Activated CD4-positive, alpha-beta T cell treated with anti-CD3 and anti-CD28 coated beads, Interleukin-2, Interleukin-6, amounts not matched to agents 100 ng/mL and 50 ng/mL, durations not matched to agents 16 hours and 8 hours (primary cell): ENCODE results near the gene NAV2.

ENCODE experiments used
- DNase-seq: peaks from one replicate; pipeline ENCODE4 v3.0.0-alpha.2; 2020

Gene NAV2

DNA sequence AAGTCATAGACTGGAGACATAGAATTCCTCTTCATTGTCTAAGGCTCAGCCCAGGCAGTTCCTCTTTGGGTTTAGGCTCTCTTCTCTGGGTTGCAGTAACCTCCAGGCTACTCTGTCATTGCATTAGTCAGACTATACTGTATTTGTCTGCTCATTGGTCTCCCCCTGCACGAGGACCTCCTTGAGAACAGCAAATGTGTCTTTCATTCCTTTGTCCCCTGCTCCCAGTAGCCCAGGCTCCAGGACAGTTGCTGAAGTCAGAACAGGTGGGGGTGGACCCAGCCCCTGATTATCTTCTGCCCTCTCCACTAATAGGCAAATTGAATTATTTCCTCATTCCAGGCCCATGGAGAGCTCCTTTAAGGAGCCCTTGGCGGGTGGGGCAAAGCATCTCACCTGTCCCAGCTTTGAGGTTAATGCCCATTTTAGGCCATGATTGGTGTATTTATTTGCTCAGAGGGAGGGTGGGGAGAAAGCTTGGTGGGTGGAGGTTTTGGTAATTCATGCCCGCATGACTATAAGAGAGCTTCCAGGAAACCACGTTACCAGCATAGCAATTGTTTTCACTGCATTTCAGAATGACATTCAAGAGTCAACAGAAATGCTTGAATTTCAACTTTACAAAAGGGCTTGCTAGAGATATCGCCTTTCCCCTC, 40.9 kb downstream of the NAV2 start:
- DNase-seq: no peak

DNA sequence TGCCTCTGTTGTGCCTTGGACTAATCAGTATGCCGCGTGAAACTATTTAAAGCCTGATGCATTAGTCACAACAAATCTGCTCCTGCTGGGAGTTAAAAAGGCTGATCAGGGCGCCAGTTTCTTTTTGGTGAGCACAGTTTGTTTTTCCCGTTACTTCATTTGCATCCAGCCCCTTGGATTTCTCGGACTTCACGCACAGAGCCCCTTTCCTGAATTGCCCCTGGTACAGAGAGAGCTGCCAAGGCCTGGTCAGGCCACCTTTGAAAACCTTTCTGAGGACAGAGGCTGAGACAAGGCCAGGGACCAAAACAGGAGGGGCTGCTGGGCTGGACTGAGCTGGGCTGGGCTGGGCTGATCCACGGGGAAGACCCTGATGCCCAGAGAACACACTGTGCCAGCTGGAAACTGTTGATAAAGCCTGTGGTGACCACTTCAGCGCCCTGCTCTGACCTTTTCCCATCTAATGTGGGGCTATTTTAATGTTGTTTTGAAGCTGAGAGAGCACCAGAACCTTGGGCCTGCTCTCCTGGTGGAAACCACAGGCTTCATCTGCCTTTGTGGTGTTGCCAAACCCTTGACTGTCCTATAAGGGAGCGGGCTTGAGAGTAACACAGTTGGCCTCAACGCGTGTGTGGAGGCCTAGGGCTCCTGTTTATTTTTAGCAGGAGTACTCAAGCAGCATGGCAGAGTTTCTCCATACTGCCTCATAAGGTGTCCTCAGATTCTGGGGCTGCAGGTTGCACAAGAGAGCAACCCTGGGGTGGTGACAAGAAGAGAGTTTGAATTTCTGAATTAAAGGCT, 44.2 kb downstream of the NAV2 start:
- no peak for DNase-seq

DNA sequence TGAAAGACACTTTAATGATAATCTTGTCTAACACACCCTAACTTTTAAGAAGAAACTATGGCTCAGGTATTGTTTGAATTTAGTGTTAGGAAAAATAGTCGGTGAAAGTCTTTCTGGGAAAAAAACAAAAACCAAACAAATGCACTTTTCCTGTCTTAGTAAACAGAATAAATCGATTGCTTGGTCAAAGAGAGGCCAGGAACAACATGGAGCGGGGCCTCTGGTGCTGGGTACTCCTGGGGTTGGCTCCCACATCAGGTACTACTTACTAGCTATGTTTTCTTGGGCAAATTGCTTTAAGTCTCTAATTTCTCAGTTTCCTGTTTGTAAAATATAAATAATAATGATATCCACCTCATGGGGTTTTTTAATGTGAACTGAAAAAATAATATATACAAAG, 46.8 kb downstream of the NAV2 start:
- no peak for DNase-seq

DNA sequence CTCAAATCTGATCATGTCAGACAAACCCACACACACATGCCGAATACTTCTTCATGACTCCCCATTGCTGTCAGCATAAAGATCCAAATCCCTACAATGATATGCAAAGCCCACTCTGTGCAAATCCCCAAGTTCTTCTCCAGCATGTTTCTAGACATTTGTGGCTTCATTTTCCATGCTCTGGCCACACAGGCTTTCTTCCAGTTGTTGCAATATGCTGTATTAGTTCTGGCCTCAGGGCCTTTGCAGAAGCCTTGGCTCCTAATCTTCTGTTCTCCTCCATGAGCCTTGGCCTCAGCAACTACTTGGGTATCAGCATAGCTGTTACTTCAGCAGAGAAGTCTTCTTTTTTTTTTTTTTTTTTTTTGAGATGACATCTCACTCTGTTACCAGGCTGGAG, 49.6 kb downstream of the NAV2 start:
- DNase-seq: no peak

DNA sequence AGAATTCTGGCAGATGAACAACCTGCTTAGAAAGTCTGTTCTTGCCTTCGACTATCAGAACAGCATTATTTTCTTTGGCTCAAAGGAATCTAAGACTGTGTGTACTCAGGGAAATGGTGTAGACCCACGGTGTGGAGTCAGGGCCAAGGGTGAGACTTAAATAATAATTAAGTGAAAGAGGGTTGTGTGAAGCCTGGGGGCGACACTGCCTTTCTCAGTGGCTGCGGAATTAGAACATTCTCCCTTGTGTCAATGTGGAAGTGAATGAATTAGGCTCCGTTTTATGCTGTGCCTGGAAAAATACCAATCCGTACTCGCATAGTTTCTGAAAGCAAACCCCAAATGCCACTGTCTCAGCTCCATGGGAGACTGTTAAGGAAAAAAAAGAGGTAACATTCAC, 50.7 kb downstream of the NAV2 start:
- DNase-seq: no peak

DNA sequence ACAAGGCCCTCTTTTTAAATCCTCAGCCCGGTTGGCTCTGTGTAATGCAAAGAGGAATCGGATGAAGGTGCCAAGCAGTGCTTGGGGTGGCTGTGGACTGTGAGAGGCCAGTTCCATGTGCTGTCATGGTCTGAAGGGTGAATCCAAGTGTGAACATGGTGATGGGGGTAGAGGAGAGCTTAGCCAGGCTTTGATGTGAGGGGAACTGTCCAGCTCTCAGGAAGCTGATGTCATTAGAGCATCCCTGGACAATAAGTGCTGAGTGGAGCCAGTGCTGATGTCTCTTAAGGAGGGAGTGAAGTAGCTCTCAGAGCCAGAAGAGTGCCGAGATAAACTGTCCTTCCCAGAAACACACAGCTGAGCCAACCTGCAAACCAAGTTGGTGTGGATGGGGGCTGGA, 53.6 kb downstream of the NAV2 start:
- no peak for DNase-seq

DNA sequence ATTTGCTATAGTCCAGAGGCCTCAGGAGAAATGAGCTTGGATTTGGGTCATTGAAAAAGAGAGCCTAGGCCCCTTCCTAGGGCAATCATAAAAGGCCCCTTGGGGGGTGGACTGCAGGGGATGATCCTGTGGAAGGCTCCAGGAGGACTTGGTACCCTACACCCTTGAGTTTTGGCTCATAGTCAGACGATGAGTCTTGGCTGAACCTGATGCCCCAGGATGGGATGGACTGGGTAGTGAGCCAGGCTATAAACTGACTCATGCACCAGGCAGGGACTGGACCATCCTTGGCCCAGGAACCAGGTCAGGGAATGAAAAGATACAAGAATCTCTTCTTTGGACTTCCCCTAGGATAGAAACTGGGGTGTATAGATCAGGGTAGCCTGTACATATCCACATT, 54.2 kb downstream of the NAV2 start:
- DNase-seq: no peak

DNA sequence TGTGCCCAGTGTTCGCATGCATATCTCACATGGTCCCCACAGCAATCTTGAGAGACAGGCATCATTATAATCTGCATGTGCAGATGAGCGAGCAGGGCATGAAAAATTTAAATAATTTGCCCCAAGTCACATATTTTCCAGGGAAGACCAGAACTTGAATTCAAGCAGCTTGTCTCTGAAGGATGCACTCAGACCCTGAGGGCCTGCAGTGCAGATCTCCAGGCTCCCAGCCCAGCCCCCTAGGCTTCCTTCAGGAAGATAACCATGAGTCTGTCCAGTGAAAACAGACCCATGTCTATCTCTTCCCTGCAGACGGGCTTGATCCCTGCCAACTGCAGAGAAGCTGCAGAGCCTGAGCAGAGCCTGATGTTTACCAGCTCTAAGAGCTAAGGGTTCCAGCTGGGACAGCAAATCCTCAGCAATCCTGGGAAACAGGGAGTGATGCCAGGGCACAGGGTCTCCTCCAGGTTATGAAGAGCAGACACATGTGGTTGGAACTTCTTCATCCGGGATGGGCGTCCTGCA, 55.1 kb downstream of the NAV2 start:
- no peak for DNase-seq

DNA sequence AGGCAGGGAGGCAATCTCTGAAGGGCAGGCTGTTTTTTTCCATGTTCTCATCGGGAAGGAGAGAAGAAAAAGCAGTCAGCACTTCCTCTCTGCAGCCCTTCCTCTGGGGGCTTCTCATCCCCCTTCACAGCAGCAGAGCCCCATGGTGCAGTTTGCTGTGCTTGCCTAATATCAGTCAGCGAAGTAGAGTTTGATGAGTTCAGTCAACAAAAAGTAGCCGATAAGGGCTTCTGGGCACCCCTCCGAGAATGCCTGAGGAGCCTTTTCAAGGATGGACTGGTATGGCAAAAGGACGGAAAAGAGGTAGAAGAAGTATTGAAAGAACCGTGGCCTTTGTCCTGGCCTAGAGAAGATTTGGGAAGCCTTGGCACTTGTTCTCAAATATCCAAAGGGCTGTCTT, 55.6 kb downstream of the NAV2 start:
- no peak for DNase-seq

DNA sequence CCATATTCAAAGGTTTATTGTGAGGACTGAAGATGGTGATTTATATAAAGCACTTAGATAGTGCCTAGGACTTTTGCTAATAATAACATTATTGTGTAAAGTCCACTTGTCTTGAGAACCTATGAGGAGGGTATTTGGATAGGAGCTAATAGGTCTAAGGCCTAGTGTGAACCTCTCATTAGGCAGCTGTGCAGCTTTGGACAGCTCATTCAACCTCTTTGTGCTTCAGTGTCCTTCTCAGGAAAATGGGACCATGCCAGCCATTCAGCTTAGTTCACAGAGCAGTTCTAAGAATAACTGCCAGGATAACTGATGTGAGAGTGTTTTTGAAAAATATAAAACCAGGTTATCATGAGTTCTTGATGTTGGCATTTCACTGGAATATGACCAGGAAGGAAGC, 56.2 kb downstream of the NAV2 start:
- no peak for DNase-seq

DNA sequence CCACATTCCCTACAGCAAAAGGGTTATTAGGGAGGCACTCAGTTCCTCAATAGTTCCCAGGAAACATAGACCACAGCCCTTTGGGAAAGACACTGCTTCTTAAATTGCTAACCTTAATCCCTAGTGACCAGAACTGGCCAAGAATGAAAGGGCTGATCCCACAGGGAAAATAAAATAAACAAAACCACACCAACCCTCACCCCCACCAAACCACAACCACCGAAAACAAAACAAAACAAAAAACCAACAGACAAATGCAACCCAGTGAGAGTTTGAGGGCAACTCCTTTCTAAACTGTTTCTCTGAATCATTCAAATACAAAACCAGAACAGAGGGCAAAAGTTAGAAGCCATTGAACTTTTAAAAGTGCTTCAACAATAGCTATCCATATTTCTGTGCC, 57.2 kb downstream of the NAV2 start:
- peak; percentile 8 for DNase-seq

DNA sequence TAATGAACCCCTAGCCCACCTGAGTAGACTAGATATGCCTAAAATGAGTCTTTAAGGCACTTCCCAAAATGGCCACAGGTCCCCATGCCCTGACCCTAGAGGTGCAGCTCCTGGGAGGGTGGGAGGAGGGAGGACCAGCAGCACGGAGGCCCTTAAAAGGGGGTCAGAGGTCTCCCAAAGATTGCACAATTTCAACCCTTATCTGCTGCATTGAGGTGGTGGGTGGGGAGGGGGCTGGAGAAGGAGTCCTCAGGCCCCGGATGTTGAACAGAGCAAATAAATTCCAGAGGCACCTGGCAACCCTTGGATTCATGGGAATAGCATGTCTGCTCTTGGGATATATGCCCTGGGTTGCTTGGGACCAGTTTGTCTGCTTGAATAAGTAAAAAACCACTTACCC, 57.6 kb downstream of the NAV2 start:
- no peak for DNase-seq

DNA sequence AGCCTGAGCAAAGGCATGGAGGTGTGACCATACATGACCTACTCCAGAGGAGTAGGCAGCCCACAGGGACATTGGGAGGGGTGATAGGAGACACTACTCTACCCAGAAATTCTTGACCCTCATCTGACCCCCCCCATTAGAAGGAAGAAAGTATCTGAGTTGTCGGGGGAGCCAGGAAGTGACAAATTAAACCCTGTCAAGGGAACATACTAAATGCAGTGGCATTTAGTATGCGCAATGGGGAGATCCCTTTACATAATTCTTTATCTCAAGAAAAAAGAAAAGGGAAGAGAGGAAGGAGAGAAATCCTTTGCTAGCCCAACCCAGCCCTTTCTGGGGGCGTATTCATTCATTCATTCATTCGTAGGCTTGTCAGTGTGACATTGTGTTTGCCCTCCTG, 58.8 kb downstream of the NAV2 start:
- DNase-seq: no peak

DNA sequence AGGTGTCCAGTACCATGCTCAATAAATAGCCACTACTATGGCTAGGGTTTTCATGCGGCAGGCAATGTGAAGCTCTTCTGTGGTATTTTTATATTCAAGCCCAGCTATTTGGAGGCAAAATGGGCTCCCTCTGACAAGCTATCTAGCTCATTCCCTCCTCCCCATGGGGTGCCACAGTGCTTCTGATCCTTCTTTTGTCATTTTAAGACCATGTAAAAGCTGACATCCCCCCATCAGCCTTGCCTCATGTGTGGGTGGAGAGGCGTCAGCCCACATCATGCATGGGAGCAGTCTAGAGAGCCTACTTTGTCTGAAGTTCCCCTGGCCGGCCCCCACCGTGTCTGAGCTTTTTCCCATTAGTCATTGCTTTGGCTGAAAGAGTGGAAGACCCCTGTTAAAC, 59.8 kb downstream of the NAV2 start:
- no peak for DNase-seq

DNA sequence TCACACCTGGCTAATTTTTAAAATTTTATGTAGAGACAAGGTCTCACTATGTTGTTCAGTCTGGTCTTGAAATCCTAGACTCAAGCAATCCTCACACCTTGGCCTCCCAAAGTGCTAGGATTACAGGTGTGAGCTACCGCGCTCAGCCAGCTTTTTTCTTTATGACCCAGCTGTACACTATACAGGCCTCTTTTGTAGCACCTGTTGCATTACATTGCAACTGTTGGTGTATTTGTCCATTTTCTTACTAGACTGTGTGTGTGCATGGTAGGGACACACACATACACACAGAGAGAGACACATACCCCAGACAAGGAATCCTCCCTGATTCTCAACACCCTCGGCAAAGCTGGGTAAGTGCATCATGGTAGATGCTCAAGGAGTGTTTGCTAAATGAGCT, 61.7 kb downstream of the NAV2 start:
- DNase-seq: no peak

DNA sequence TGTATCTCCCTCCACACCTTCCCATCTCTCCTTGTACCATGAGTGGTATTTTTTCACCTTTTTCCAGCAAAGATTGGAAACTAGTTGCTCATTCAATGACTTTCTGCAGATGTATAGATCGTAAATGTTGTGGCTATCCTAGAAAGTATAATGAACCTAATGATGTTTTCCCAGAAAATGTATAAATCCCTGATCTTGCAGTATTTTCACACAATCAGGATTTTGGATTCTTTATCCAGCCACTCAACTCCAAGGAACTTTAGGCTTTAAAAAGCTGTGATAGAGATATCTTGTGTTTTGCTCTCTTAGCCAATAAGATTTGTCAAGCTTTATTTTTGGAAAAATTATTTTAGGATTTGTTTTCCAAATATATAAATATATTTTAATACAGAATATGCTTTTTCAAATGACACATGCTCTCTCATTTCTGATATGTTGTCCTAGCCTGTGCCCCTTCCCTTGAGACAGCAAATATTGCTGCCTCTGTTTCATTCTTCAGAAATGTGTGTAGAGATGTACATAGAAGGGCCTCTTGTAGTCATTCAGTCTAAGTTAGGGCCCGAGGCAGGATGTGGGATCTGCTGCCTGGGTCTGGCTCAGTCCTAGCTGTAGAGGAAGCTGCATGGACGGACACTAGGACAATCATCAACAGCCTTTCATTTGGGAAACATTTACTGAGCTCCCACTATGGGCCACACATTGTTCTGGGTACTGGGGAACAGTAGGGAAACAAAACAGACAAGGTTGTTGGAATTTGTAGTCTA, 62.4 kb downstream of the NAV2 start:
- DNase-seq: no peak

DNA sequence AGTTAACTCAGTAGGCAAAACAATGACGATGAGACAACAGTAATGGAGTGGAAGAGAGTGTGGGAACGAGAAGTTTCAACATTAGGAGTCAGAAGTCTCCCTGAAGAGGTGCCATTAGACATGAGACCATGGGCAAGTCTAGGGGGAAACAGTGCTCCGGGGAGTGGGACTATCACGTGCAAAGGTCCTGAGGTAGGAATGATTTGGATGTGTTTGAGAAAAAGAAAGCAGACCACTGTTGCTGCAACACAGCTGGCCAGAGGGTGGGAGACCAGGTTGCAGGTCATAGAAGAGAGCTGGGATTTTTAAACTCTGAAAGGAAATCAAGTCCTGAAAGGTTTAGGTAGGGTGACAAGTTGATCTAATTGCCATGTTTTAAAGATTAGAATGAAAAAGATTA, 63.0 kb downstream of the NAV2 start:
- DNase-seq: no peak

DNA sequence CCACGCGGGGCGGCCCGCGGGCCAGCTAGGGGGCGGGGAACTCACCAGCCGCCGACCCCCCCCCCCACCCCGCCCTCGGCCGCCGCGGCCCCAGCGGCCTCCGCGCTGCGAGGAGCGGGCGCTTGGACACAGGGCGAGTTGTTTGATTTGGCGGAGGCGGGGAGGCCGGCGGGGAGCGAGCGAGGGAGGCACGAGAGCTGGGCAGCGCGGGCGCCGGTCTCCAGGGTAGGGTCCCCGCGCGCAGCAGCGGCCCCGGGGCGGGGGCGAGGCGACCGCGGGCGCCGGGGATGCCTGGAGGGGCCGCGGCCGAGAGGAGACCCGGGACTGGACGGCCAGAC, 64.4 kb downstream of the NAV2 start:
- no peak for DNase-seq

DNA sequence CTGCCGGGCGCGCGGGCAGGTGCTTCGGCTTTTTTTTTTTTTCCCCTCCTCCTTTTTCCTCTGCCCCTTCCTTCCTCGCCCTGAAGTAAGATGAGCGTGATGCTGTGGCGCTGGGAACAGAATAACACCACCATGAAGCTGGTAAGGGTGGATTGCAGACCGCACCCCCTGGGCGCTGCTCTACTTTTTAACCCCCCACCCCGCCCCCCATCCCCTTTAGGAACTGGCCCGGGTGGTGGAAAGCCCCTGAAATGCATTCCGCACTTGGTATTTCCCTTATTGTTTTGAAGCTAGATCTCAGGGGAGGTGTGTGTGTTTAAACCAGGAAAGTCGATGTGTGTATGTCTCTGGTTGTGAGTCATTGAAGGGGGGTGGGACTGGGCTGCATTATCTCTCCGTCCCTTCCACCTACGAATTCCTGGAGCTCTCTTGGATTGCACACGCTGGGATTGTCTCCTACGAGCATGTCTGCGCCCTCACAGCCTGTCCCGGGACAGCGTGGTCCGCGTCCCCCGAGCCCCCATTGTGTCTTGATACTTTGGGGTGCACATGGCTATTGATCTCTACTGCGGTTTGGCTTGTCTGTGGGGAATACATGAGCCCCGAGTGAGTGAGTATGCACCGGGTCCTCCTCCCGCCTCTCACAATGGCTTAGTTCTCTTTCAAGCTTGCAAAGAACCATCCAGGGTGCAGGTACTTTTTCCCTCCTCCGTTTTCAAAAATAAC, 64.9 kb downstream of the NAV2 start:
- DNase-seq: peak; percentile 34

DNA sequence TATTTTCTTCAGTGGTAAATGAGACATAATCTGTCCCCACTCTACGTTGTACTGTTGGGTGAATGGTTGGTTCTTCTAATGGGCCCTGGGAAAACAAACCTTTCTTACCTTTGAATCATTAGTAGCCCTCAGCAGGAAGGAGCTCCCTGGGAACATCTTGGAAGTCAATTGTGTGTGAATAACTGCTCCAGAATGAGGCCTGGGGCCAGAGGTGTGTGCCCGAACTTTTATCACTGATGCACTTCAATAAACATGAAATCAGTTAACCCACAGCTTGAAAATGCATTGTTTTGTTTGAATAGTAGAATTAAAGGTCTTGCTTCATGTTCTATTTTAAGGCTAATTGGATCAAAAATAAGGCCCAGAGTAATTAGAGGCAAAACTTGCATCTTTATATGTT, 67.1 kb downstream of the NAV2 start:
- DNase-seq: no peak

DNA sequence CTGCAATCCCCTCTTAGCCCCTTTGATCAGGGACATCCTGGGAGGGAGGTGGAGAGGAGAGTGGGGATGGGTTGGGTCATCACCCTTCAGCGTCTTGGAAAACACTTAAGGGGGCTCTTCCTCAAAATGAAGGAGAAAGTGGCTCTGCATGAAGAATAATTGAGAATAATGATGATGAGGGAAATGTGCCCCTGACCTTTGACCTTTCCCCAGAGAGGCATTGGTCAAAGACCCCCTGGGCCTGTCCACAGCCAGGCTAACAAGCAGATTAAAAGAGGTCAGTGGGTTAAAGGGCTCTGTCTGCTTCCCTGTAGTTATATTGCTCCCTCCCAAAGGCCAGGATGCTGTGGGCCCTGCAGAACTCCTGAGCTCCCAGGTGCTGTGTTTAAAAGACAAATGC, 68.7 kb downstream of the NAV2 start:
- DNase-seq: no peak

DNA sequence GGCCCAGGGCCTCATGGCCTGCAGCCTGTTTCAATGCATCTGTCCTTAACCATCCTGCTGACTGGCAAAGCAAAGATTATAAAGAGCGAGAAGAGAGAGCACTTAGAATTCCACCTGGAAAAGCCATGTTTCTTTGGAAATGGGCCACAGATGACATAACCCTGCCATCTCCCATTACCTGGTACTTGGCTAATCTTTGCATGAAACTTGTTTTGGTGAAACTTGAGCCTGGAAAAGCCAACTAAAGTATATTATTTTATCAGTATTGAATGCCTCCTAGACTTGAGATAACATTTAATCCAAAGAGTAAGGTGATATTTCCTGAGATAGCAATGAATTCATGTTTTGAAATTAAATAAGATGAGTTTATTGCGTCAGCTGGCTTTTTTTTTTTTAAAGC, 72.6 kb downstream of the NAV2 start:
- no peak for DNase-seq

DNA sequence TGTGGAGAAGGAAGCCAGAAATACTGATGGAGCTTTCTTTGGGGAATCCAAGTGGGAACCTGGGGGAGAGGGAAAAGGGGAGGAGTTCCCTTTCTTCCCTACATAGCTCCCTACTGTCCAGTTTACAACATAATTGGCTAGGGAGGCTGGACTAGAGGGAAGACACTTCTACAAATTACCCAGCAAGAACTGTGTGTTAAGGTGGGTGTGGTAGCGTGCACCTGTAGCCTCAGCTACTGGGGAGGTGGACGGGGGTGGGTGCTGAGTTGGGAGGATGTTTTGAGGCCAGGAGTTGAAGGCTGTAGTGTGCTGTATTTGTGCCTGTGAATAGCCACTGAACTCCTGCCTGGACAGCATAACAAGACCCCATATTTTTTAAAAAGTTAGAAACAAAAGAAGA, 74.0 kb downstream of the NAV2 start:
- DNase-seq: no peak
